Measurements from ENCODE around the gene TSPAN6. TPM values are rescaled to one million over a fixed set of nuclear protein-coding genes. Genes with fewer than 3 reads are reported as not detected.

The TSPAN6 gene
- total RNA-seq (ENCODE audit: unreplicated experiment): 52.2 TPM
- long read RNA-seq, transcript TSPAN6-201 (8 exons, 2,206 nt): major isoform, 76 of 91 reads
- long read RNA-seq, partial matches to known transcripts: 1 of 91 reads
- long read RNA-seq, other reads (novel, unspliced or antisense): 14 of 91 reads

- Mint-ChIP-seq H3K27ac (ENCODE audit: unreplicated experiment) (peak within 1 kb of the TSS; percentile 98), H3K9me3 (ENCODE audit: unreplicated experiment) (no peaks in the 10 kb centered on the region), H3K4me3 (ENCODE audit: unreplicated experiment) (peak within 1 kb of the TSS; percentile 99), H3K36me3 (ENCODE audit: low read depth, unreplicated experiment) (no peaks in the 10 kb centered on the region), H3K4me1 (ENCODE audit: unreplicated experiment) (peaks cover 7% of the 10 kb centered on the region), H3K27me3 (ENCODE audit: unreplicated experiment) (peaks cover 3% of the 10 kb centered on the region)
- TF ChIP-seq CTCF (IDR thresholded peaks at IDR 0.05; ENCODE audit: unreplicated experiment): peak; percentile 51
- peak; percentile 73 for DNase-seq (ENCODE audit: low spot score)
Measured at GRCh38 chrX:100636321-100636991, at the start of gene TSPAN6. Gene TSPAN6, minus strand, starts transcription at chrX:100636806. Its CDS starts 112 bp downstream, at chrX:100636694.

GRCh38 chrX:100685997-100686305 is 49.3 kb upstream of the TSPAN6 start:
- H3K4me1 Mint-ChIP-seq (ENCODE audit: unreplicated experiment): peaks cover 4% of the 10 kb centered on the region
- no peak overlapping the region for H3K27ac Mint-ChIP-seq (ENCODE audit: unreplicated experiment)
- no peaks in the 10 kb centered on the region for H3K36me3 Mint-ChIP-seq (ENCODE audit: low read depth, unreplicated experiment)
- TF ChIP-seq CTCF (IDR thresholded peaks at IDR 0.05; ENCODE audit: unreplicated experiment): peak; percentile 20
- DNase-seq (ENCODE audit: low spot score): no peak
- H3K27me3 Mint-ChIP-seq (ENCODE audit: unreplicated experiment): peaks cover 1% of the 10 kb centered on the region
- no peaks in the 10 kb centered on the region for H3K9me3 Mint-ChIP-seq (ENCODE audit: unreplicated experiment)
- no peak overlapping the region for H3K4me3 Mint-ChIP-seq (ENCODE audit: unreplicated experiment)

GRCh38 chrX:100685284-100685996 is 48.8 kb upstream of the TSPAN6 start:
- peaks cover 1% of the 10 kb centered on the region for H3K27me3 Mint-ChIP-seq (ENCODE audit: unreplicated experiment)
- H3K4me3 Mint-ChIP-seq (ENCODE audit: unreplicated experiment): no peak overlapping the region
- peaks cover 4% of the 10 kb centered on the region for H3K4me1 Mint-ChIP-seq (ENCODE audit: unreplicated experiment)
- DNase-seq (ENCODE audit: low spot score): peak; percentile 67
- H3K27ac Mint-ChIP-seq (ENCODE audit: unreplicated experiment): no peak overlapping the region
- no peaks in the 10 kb centered on the region for H3K36me3 Mint-ChIP-seq (ENCODE audit: low read depth, unreplicated experiment)
- peak; percentile 91 for TF ChIP-seq CTCF (IDR thresholded peaks at IDR 0.05; ENCODE audit: unreplicated experiment)
- H3K9me3 Mint-ChIP-seq (ENCODE audit: unreplicated experiment): no peaks in the 10 kb centered on the region

GRCh38 chrX:100682939-100683338 is 46.3 kb upstream of the TSPAN6 start:
- Mint-ChIP-seq H3K9me3 (ENCODE audit: unreplicated experiment) (no peaks in the 10 kb centered on the region), H3K4me1 (ENCODE audit: unreplicated experiment) (peaks cover 3% of the 10 kb centered on the region), H3K36me3 (ENCODE audit: low read depth, unreplicated experiment) (peaks cover 1% of the 10 kb centered on the region), H3K27ac (ENCODE audit: unreplicated experiment) (no peak overlapping the region), H3K4me3 (ENCODE audit: unreplicated experiment) (no peak overlapping the region), H3K27me3 (ENCODE audit: unreplicated experiment) (peaks cover 1% of the 10 kb centered on the region)
- DNase-seq (ENCODE audit: low spot score): no peak
- no peak for TF ChIP-seq CTCF (IDR thresholded peaks at IDR 0.05; ENCODE audit: unreplicated experiment)

GRCh38 chrX:100681599-100681998 is 45.0 kb upstream of the TSPAN6 start:
- no peak for TF ChIP-seq CTCF (IDR thresholded peaks at IDR 0.05; ENCODE audit: unreplicated experiment)
- Mint-ChIP-seq H3K27ac (ENCODE audit: unreplicated experiment) (no peak overlapping the region), H3K36me3 (ENCODE audit: low read depth, unreplicated experiment) (peaks cover 6% of the 10 kb centered on the region), H3K4me1 (ENCODE audit: unreplicated experiment) (no peaks in the 10 kb centered on the region), H3K9me3 (ENCODE audit: unreplicated experiment) (no peaks in the 10 kb centered on the region), H3K27me3 (ENCODE audit: unreplicated experiment) (no peaks in the 10 kb centered on the region), H3K4me3 (ENCODE audit: unreplicated experiment) (no peak overlapping the region)
- DNase-seq (ENCODE audit: low spot score): no peak

Measured in endothelial cell (in vitro differentiated cells).